ENCODE data around the gene MEF2D.

DNA sequence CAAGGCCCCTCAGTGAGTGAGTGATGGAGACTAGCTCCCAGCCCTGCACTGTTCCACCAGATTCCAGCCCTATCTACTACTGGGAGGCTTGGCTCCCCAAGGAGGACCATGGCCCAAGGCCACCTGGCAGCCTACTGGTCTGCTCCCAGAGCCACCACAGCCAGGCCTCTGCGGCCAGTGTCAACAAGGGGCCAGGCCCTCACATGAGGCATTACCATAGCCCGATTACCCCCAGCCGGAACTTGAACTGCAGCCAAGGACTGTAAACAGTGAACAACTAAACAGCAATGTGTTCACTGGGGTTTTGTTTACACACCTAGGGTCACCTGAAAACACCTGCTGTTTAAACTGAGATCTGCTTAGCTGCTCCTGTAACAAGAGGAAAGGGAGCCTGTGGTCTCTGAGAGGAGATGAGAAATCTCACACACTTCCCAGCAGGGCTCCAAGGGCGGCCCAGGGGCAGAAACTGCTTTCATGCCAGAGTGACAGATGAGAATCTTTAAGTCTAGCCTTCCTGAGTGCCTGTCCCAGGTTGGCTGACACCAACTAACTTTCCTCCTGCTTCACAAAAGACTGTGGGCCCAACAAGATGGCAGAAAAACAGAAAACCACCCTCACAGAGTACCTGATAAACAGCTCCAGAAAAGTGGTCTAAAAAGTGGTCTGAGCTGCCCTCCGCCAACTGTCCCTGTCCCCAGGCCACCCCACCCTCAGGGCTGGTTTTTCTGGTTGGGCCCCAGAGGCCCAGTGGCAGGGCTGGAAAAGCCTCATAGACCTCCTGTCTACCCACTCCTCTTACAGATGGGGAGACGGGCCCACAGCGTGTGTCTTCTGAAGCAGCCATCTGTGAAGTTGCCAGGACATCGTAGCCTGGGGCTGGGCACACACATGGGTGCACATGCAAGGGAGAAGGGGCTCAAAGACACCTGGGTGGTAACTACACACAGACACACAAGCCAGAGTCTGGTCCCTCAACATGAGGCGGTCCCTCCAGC lies 28.8 kb downstream of the MEF2D start:
- no peak for TF ChIP-seq POLR2A (IDR thresholded peaks at IDR 0.05; ENCODE audit: low read length)
- TF ChIP-seq GATA1 (IDR thresholded peaks at IDR 0.05; ENCODE audit: low read depth, low read length), result no peak
